ENCODE results near the gene SLC10A1. TPM values are rescaled to one million over a fixed set of nuclear protein-coding genes. Genes with fewer than 3 reads are reported as not detected.

SLC10A1 gene
- total and polyA plus RNA-seq, 2 of the 8 experiments (the other 6 are each of a cell fraction or from before 2014, with no cell fraction given), result not detected

GRCh38 chr14:69818758-69819191 is 21.7 kb upstream of the SLC10A1 start:
- no peaks in the 10 kb centered on the region for H4K20me1 ChIP-seq (replicated peaks in 1 of 2; ENCODE audit: control insufficient read depth in 1 of 2, insufficient read depth in 2 of 2, low read length in 2 of 2)

More at GRCh38 chr14:69818758-69819191, 21.7 kb upstream of the SLC10A1 start:
- ChIA-PET CTCF (ENCODE audit: partially characterized antibody) (interaction anchor here (0.6 to 11.2 kb wide), 34 partner anchors 10 to 476 kb away, joined by 3 to 132 read pairs (median 4); partner anchors contain the start of gene SMOC1), POLR2A (ENCODE audit: partially characterized antibody) (no interaction called here)
- H4K5ac ChIP-seq (ENCODE audit: insufficient read length, low read depth, low read length), result no peak overlapping the region
- no peak overlapping the region for H3K9ac ChIP-seq (replicated peaks in 1 of 4; ENCODE audit: extremely low read depth in 1 of 4, low read depth in 3 of 4, low read length in 3 of 4)
- no peaks in the 10 kb centered on the region for H3K36me3 ChIP-seq (ENCODE audit: control insufficient read depth in 2 of 4, insufficient read depth in 4 of 4, low read length in 3 of 4)
- no peak overlapping the region for H4K8ac ChIP-seq (ENCODE audit: extremely low read depth, insufficient read depth, low read length)
- no peak overlapping the region for H2BK20ac ChIP-seq (ENCODE audit: low read length)
- no peak overlapping the region for H3K4me2 ChIP-seq (ENCODE audit: insufficient read depth in 1 of 2, low read depth in 2 of 2, low read length in 2 of 2)
- no peaks in the 10 kb centered on the region for H3K4me1 ChIP-seq (replicated peaks in 1 of 4; ENCODE audit: control insufficient read depth in 3 of 4, insufficient read depth in 4 of 4, low read length in 3 of 4)
- no peaks in the 10 kb centered on the region for H3K9me3 ChIP-seq (ENCODE audit: insufficient read depth in 2 of 2, low read depth in 1 of 2, low read length in 1 of 2)
- no peak overlapping the region for H3K56ac ChIP-seq (replicated peaks; ENCODE audit: insufficient read length, low read depth, low read length)
- H2AK5ac ChIP-seq (ENCODE audit: low read depth, low read length), result no peak overlapping the region
- no peaks in the 10 kb centered on the region for H3K79me1 ChIP-seq (ENCODE audit: low read depth, low read length)
- no peak overlapping the region for H3K18ac ChIP-seq (ENCODE audit: extremely low read depth, low read length)
- no peak overlapping the region for H3K14ac ChIP-seq (ENCODE audit: insufficient read length)
- H3K79me2 ChIP-seq (ENCODE audit: control insufficient read depth in 1 of 2, insufficient read depth in 2 of 2, low read length in 2 of 2), result no peaks in the 10 kb centered on the region
- H3K23me2 ChIP-seq (ENCODE audit: low read depth, low read length), result no peaks in the 10 kb centered on the region; the same call in 1 of the 2 replicates
- no peak overlapping the region for H3K27ac ChIP-seq (ENCODE audit: low read depth, low read length)
- no peak overlapping the region for H3K4me3 ChIP-seq (ENCODE audit: extremely low read depth in 1 of 4, insufficient read depth in 2 of 4, low read depth in 3 of 4, low read length in 4 of 4)
- no peak overlapping the region for H2BK5ac ChIP-seq (ENCODE audit: low read depth, low read length)
- H3K23ac ChIP-seq (ENCODE audit: insufficient read length), result no peak overlapping the region
- no peaks in the 10 kb centered on the region for H3K27me3 ChIP-seq (replicated peaks in 1 of 4; ENCODE audit: control insufficient read depth in 3 of 4, extremely low read depth in 1 of 4, insufficient read depth in 3 of 4, low read length in 3 of 4)
- DNase-seq (ENCODE audit: low read depth in 1 of 2, low spot score in 2 of 2) (peak; percentile 51 to 79), FAIRE-seq (peak; percentile 95)
- no peak overlapping the region for H2BK15ac ChIP-seq (ENCODE audit: low read length)
- H2AFZ ChIP-seq (ENCODE audit: low read length), result no peak overlapping the region
- no peak for TF ChIP-seq RFX5 (IDR thresholded peaks at IDR 0.05; ENCODE audit: borderline replicate concordance, low read depth, low read length)
- TF ChIP-seq EGR1 (IDR thresholded peaks at IDR 0.05; ENCODE audit: borderline replicate concordance, low read depth, low read length), result no peak
- TF ChIP-seq TBP (IDR thresholded peaks at IDR 0.05; ENCODE audit: low read depth, low read length), result no peak
- no peak for TF ChIP-seq PHF8 (conservative IDR thresholded peaks at IDR 0.05; ENCODE audit: low read depth, low read length)
- peak; percentile 31; the same call in 1 of the 2 replicates for TF ChIP-seq MAX (IDR thresholded peaks at IDR 0.05)
- TF ChIP-seq CTCF (IDR thresholded peaks at IDR 0.05; ENCODE audit: control extremely low read depth in 1 of 3, insufficient read depth in 1 of 3, low read depth in 1 of 3, low read length in 3 of 3), result peak; percentile 44 to 95 (median 81)
- no peak for TF ChIP-seq SRF (IDR thresholded peaks at IDR 0.05; ENCODE audit: low read depth, low read length)
- TF ChIP-seq KDM5A (IDR thresholded peaks at IDR 0.05; ENCODE audit: low read length), result no peak
- TF ChIP-seq RAD21 (IDR thresholded peaks at IDR 0.05 in 1 of 2, conservative IDR thresholded peaks at IDR 0.05 in 1 of 2; ENCODE audit: low read depth in 2 of 2, low read length in 2 of 2), result peak; percentile 98 to 99
- TF ChIP-seq EP300 (IDR thresholded peaks at IDR 0.05; ENCODE audit: borderline replicate concordance in 1 of 2, low read depth in 2 of 2, low read length in 2 of 2), result peak in 1 of 2 experiments; percentile 48; a peak in 1 of 3 replicates
- no peak overlapping the region for H3K4ac ChIP-seq (replicated peaks; ENCODE audit: insufficient read length, low read depth, low read length)
- WGBS, 2 experiments (ENCODE audit: extremely low coverage in 1 of 2, insufficient coverage in 1 of 2, insufficient read length in 1 of 2, insufficient replicate concordance in 2 of 2, low coverage in 1 of 2, low lambda C conversion rate in 2 of 2, missing lambda C conversion rate in 1 of 2), result 13% methylated on average over 11 of the region's 11 CpGs; no CpG with 5 or more reads in 1 of the 2 experiments
- no peak overlapping the region for H2BK12ac ChIP-seq (ENCODE audit: low read depth, low read length)
- no peak overlapping the region for H2BK120ac ChIP-seq (replicated peaks; ENCODE audit: low read depth, low read length)
- H4K91ac ChIP-seq (replicated peaks; ENCODE audit: insufficient read length, low read length), result no peak overlapping the region

Data from H1 (cell line).